Mesenchymal stem cell (in vitro differentiated cells and primary cell): ENCODE data around the gene GTF3A.

Experiments
- DNase-seq: peaks from one replicate; pipeline ENCODE4 v3.0.0-alpha.2; 2013
- H2AFZ ChIP-seq: one replicate; pipeline ENCODE4 v1.6.1; 2013; ENCODE audit warnings: low read depth, mild to moderate bottlenecking, control low read depth, inconsistent platforms, low read length, moderate library complexity
- H2AK5ac ChIP-seq: 2 replicates; pipeline ENCODE4 v1.6.1; 2013; ENCODE audit warnings: low read length, moderate library complexity, mild to moderate bottlenecking, inconsistent platforms; ENCODE audit not compliant: severe bottlenecking
- H2BK120ac ChIP-seq: one replicate; pipeline ENCODE4 v1.6.1; 2013; ENCODE audit warnings: low read depth, mild to moderate bottlenecking, inconsistent platforms, low read length, moderate library complexity
- H2BK12ac ChIP-seq, 2 experiments: one replicate each; pipeline ENCODE4 v1.6.1; 2013; ENCODE audit warnings: inconsistent platforms in 2 of 2, low read length in 2 of 2, mild to moderate bottlenecking in 2 of 2, moderate library complexity in 2 of 2, control low read depth in 1 of 2
- H2BK15ac ChIP-seq: one replicate; pipeline ENCODE4 v1.6.1; 2013; ENCODE audit warnings: mild to moderate bottlenecking, low read depth, inconsistent platforms; ENCODE audit not compliant: poor library complexity, severe bottlenecking
- H2BK5ac ChIP-seq: 2 replicates; pipeline ENCODE4 v1.6.1; 2013; ENCODE audit warnings: low read depth, mild to moderate bottlenecking, low read length, control low read depth, inconsistent platforms; ENCODE audit not compliant: poor library complexity, severe bottlenecking
- H3K14ac ChIP-seq, 2 experiments: one replicate each; pipeline ENCODE4 v1.6.1; 2013; ENCODE audit warnings: inconsistent platforms in 2 of 2, low read length in 2 of 2, control low read depth in 1 of 2, mild to moderate bottlenecking in 1 of 2, moderate library complexity in 1 of 2
- H3K18ac ChIP-seq, 2 experiments: one replicate each; pipeline ENCODE4 v1.6.1; 2013; ENCODE audit warnings: inconsistent platforms in 2 of 2, low read length in 2 of 2, control low read depth in 1 of 2, low read depth in 1 of 2, mild to moderate bottlenecking in 1 of 2
- H3K23ac ChIP-seq, 2 experiments: one replicate each; pipeline ENCODE4 v1.6.1; 2013; ENCODE audit warnings: inconsistent platforms in 2 of 2, low read length in 2 of 2, mild to moderate bottlenecking in 2 of 2, moderate library complexity in 2 of 2, control low read depth in 1 of 2
- H3K27ac ChIP-seq: 2 replicates; pipeline ENCODE4 v1.5.1; 2013; ENCODE audit warnings: mild to moderate bottlenecking, moderate library complexity, low read length, control low read depth, inconsistent platforms; ENCODE audit not compliant: poor library complexity, severe bottlenecking
- H3K27me3 ChIP-seq, 2 experiments: 2 replicates each; pipeline versions ENCODE4 v1.6.1 to v1.7.0; 2013; ENCODE audit warnings: low read length in 2 of 2, mild to moderate bottlenecking in 2 of 2, moderate library complexity in 2 of 2, control low read depth in 1 of 2, inconsistent platforms in 1 of 2; ENCODE audit not compliant: control insufficient read depth in 1 of 2, insufficient read depth in 1 of 2
- H3K36me3 ChIP-seq, 2 experiments: 2 replicates each; pipeline versions ENCODE4 v1.6.1 to v1.7.0; 2013; ENCODE audit warnings: low read length in 2 of 2, control low read depth in 1 of 2, inconsistent platforms in 1 of 2, low read depth in 1 of 2, mild to moderate bottlenecking in 1 of 2; ENCODE audit not compliant: insufficient read depth in 2 of 2, control insufficient read depth in 1 of 2
- H3K4ac ChIP-seq, 2 experiments: one replicate each; pipeline ENCODE4 v1.6.1; 2013; ENCODE audit warnings: inconsistent platforms in 2 of 2, low read length in 2 of 2, mild to moderate bottlenecking in 2 of 2, moderate library complexity in 2 of 2, control low read depth in 1 of 2, low read depth in 1 of 2
- H3K4me1 ChIP-seq: 2 replicates; pipeline ENCODE4 v1.6.1; 2013; ENCODE audit warnings: low read depth, low read length, control low read depth; ENCODE audit not compliant: control insufficient read depth, insufficient read depth
- H3K4me2 ChIP-seq: 2 replicates; pipeline ENCODE4 v1.6.1; 2013; ENCODE audit warnings: low read length, mild to moderate bottlenecking, inconsistent platforms; ENCODE audit not compliant: poor library complexity, severe bottlenecking
- H3K4me3 ChIP-seq, 2 experiments: 2 replicates each; pipeline versions ENCODE4 v1.5.1 to v1.7.0; 2013; ENCODE audit warnings: low read length in 2 of 2, mild to moderate bottlenecking in 2 of 2, control low read depth in 1 of 2, low read depth in 1 of 2; ENCODE audit not compliant: insufficient read depth in 1 of 2
- H3K79me1 ChIP-seq: replicated peaks from 2 replicates; pipeline ENCODE4 v1.6.1; 2013; ENCODE audit warnings: mild to moderate bottlenecking, control low read depth, low read length, inconsistent platforms; ENCODE audit not compliant: poor library complexity, severe bottlenecking
- H3K9ac ChIP-seq: 2 replicates; pipeline ENCODE4 v1.7.0; 2013; ENCODE audit warnings: mild to moderate bottlenecking, low read length, moderate library complexity
- H3K9me3 ChIP-seq: 2 replicates; pipeline ENCODE4 v1.7.0; 2013; ENCODE audit warnings: mild to moderate bottlenecking, low read length; ENCODE audit not compliant: control insufficient read depth
- H4K8ac ChIP-seq: one replicate; pipeline ENCODE4 v1.6.1; 2013; ENCODE audit warnings: inconsistent platforms, mild to moderate bottlenecking, low read length, moderate library complexity
- H4K91ac ChIP-seq: one replicate; pipeline ENCODE4 v1.6.1; 2013; ENCODE audit warnings: mild to moderate bottlenecking, low read length, inconsistent platforms
- WGBS: methylation state at CpG from one replicate; pipeline ENCODE4 v1.1.7; 2013; ENCODE audit warnings: mixed read lengths; 5-methylcytosine and 5-hydroxymethylcytosine counted together

Gene GTF3A

GRCh38 chr13:27388241-27388640 is 36.2 kb upstream of the GTF3A start:
- Histone ChIP-seq H4K8ac (no peak overlapping the region), H3K4ac (no peak overlapping the region), H3K36me3 (no peaks in the 10 kb centered on the region), H3K18ac (no peak overlapping the region), H3K4me1 (no peaks in the 10 kb centered on the region), H2BK15ac (no peak overlapping the region), H3K14ac (no peak overlapping the region), H2BK120ac (no peak overlapping the region), H3K9me3 (no peaks in the 10 kb centered on the region), H2AK5ac (no peak overlapping the region), H3K9ac (no peak overlapping the region), H3K23ac (no peak overlapping the region), H3K27ac (no peak overlapping the region), H3K79me1 (no peaks in the 10 kb centered on the region), H4K91ac (no peak overlapping the region), H3K4me3 (no peak overlapping the region), H2BK12ac (no peak overlapping the region), H2AFZ (no peak overlapping the region), H3K4me2 (no peak overlapping the region), H3K27me3 (peaks cover 30 to 46% of the 10 kb centered on the region in 2 experiments), H2BK5ac (no peak overlapping the region)
- WGBS = 70% methylated on average over 1 of the region's 2 CpGs
- DNase-seq = no peak

- Histone ChIP-seq H4K91ac (no peak overlapping the region), H2BK120ac (no peak overlapping the region), H3K18ac (no peak overlapping the region), H2AK5ac (no peak overlapping the region), H3K4me3 (no peak overlapping the region), H3K4ac (no peak overlapping the region), H3K27me3 (peaks cover 21 to 42% of the 10 kb centered on the region in 2 experiments), H4K8ac (no peak overlapping the region), H3K36me3 (no peaks in the 10 kb centered on the region), H2BK15ac (no peak overlapping the region), H3K4me2 (no peak overlapping the region), H3K27ac (no peak overlapping the region), H3K23ac (no peak overlapping the region), H2AFZ (no peak overlapping the region), H3K9me3 (no peaks in the 10 kb centered on the region), H2BK12ac (no peak overlapping the region), H3K4me1 (no peaks in the 10 kb centered on the region), H2BK5ac (no peak overlapping the region), H3K9ac (no peak overlapping the region), H3K14ac (no peak overlapping the region), H3K79me1 (no peaks in the 10 kb centered on the region)
- no peak for DNase-seq
- WGBS = 87% methylated on average over 5 of the region's 7 CpGs
Observed at GRCh38 chr13:27389891-27390290, 34.5 kb upstream of the GTF3A start.

GRCh38 chr13:27391471-27391870 is 32.9 kb upstream of the GTF3A start:
- H3K4ac ChIP-seq = no peak overlapping the region
- no peak overlapping the region for H3K4me3 ChIP-seq
- no peak overlapping the region for H2BK12ac ChIP-seq
- no peak overlapping the region for H3K4me2 ChIP-seq
- no peak overlapping the region for H3K27ac ChIP-seq
- H3K9me3 ChIP-seq = no peaks in the 10 kb centered on the region
- no peak overlapping the region for H3K18ac ChIP-seq
- 49% methylated on average over 2 of the region's 2 CpGs for WGBS
- H3K27me3 ChIP-seq = peaks cover 19 to 45% of the 10 kb centered on the region in 2 experiments
- no peaks in the 10 kb centered on the region for H3K36me3 ChIP-seq
- no peak overlapping the region for H4K8ac ChIP-seq
- H3K14ac ChIP-seq = no peak overlapping the region
- H2AK5ac ChIP-seq = no peak overlapping the region
- H2BK120ac ChIP-seq = no peak overlapping the region
- no peak overlapping the region for H2BK5ac ChIP-seq
- no peak for DNase-seq
- H2AFZ ChIP-seq = no peak overlapping the region
- H2BK15ac ChIP-seq = no peak overlapping the region
- H4K91ac ChIP-seq = no peak overlapping the region
- no peaks in the 10 kb centered on the region for H3K79me1 ChIP-seq
- no peaks in the 10 kb centered on the region for H3K4me1 ChIP-seq
- no peak overlapping the region for H3K9ac ChIP-seq
- H3K23ac ChIP-seq = no peak overlapping the region

- Histone ChIP-seq H3K79me1 (no peaks in the 10 kb centered on the region), H3K4me1 (no peaks in the 10 kb centered on the region), H2AFZ (no peak overlapping the region), H2BK12ac (no peak overlapping the region), H4K91ac (no peak overlapping the region), H3K4me3 (no peak overlapping the region), H3K27me3 (peaks cover 18 to 43% of the 10 kb centered on the region in 2 experiments), H2BK5ac (no peak overlapping the region), H3K4me2 (no peak overlapping the region), H2BK15ac (no peak overlapping the region), H3K4ac (no peak overlapping the region), H3K18ac (no peak overlapping the region), H3K27ac (no peak overlapping the region), H2AK5ac (no peak overlapping the region), H3K9ac (no peak overlapping the region), H2BK120ac (no peak overlapping the region), H4K8ac (no peak overlapping the region), H3K14ac (no peak overlapping the region), H3K23ac (no peak overlapping the region), H3K9me3 (no peaks in the 10 kb centered on the region), H3K36me3 (no peaks in the 10 kb centered on the region)
- DNase-seq = no peak
- 87% methylated on average over 4 of the region's 4 CpGs for WGBS
Observed at GRCh38 chr13:27393101-27393500, 31.3 kb upstream of the GTF3A start.
